Keratinocyte (primary cell): Measurements from ENCODE around the gene WDR35. TPM values are rescaled to one million over a fixed set of nuclear protein-coding genes. Genes with fewer than 3 reads are reported as not detected.

ENCODE experiments used
- DNase-seq: peaks from one replicate; pipeline ENCODE4 v3.0.0-alpha.2; 2011; ENCODE audit warnings: low read depth, missing footprints, low spot score
- FAIRE-seq: peaks from 2 replicates; lab custom pipeline; 2011; peaks lifted over from hg19 to GRCh38; lab: Jason Lieb, UNC
- H2AFZ ChIP-seq: 2 replicates; pipeline ENCODE4 v1.6.0; 2012; ENCODE audit warnings: low read length, control low read depth, inconsistent platforms; ENCODE audit not compliant: control insufficient read depth
- H3K27ac ChIP-seq: 2 replicates; pipeline ENCODE4 v1.5.1; 2011; ENCODE audit warnings: low read length; ENCODE audit not compliant: control insufficient read depth, insufficient read depth
- H3K27me3 ChIP-seq: 3 replicates; pipeline ENCODE4 v1.6.0; 2011; ENCODE audit warnings: low read length; ENCODE audit not compliant: control insufficient read depth, insufficient read depth; ENCODE audit errors: extremely low read depth
- H3K36me3 ChIP-seq, 2 experiments: 2 replicates in 1 of 2; 3 replicates in 1 of 2; pipeline ENCODE4 v1.5.1; 2011; ENCODE audit warnings: low read length in 2 of 2, mild to moderate bottlenecking in 1 of 2; ENCODE audit not compliant: control insufficient read depth in 2 of 2, insufficient read depth in 2 of 2; ENCODE audit errors: extremely low read depth in 1 of 2
- H3K4me1 ChIP-seq: 3 replicates; pipeline ENCODE4 v1.5.1; 2011; ENCODE audit warnings: low read length; ENCODE audit not compliant: control insufficient read depth, insufficient read depth; ENCODE audit errors: extremely low read depth
- H3K4me2 ChIP-seq: 3 replicates; pipeline ENCODE4 v1.6.0; 2011; ENCODE audit warnings: low read depth, low read length; ENCODE audit not compliant: control insufficient read depth, insufficient read depth; ENCODE audit errors: extremely low read depth
- H3K4me3 ChIP-seq, 3 experiments: fragments of 200-600 bp in 1 of 3; sonication (generic) in 1 of 3; 2 replicates in 2 of 3; 3 replicates in 1 of 3; pipeline ENCODE4 v1.5.1; 2011 to 2016; ENCODE audit warnings: low read length in 3 of 3, mild to moderate bottlenecking in 3 of 3, control low read depth in 2 of 3, inconsistent platforms in 1 of 3, low read depth in 1 of 3, mixed read lengths in 1 of 3, mixed run types in 1 of 3, moderate library complexity in 1 of 3; ENCODE audit not compliant: control insufficient read depth in 2 of 3, insufficient read depth in 2 of 3; ENCODE audit errors: extremely low read depth in 1 of 3
- H3K79me2 ChIP-seq: 2 replicates; pipeline ENCODE4 v1.6.0; 2012; ENCODE audit warnings: low read length; ENCODE audit not compliant: control insufficient read depth, insufficient read depth
- H3K9ac ChIP-seq: 3 replicates; pipeline ENCODE4 v1.6.0; 2011; ENCODE audit warnings: low read length; ENCODE audit not compliant: control insufficient read depth, insufficient read depth; ENCODE audit errors: extremely low read depth
- H3K9me1 ChIP-seq: 3 replicates; pipeline ENCODE4 v1.6.0; 2011; ENCODE audit warnings: low read length; ENCODE audit not compliant: control insufficient read depth, insufficient read depth; ENCODE audit errors: extremely low read depth
- H3K9me3 ChIP-seq: 2 replicates; pipeline ENCODE4 v1.5.1; 2012; ENCODE audit warnings: low read depth, low read length; ENCODE audit not compliant: control insufficient read depth
- H4K20me1 ChIP-seq: 3 replicates; pipeline ENCODE4 v1.6.0; 2011; ENCODE audit warnings: low read length; ENCODE audit not compliant: control insufficient read depth, insufficient read depth; ENCODE audit errors: extremely low read depth
- EZH2 ChIP-seq: IDR thresholded peaks from one replicate; pipeline ENCODE4 v1.6.1; 2012; ENCODE audit warnings: inconsistent platforms, mild to moderate bottlenecking, low read length, moderate library complexity
- dilution Hi-C: fragments of 300-500 bp; cut with MboI; formaldehyde crosslinking; loops from one replicate; pipeline ENCODE4 v1.7.0; 2020; ENCODE audit warnings: low sequenced_read_pairs; ENCODE audit not compliant: extremely low pct_ligation_motif_present
- polyA plus RNA-seq, 5 experiments: library from polyadenylated mRNA; depleted of rRNA in 3 of 5; stranded (reverse) in 3 of 5; stranded (forward) in 1 of 5; unstranded in 1 of 5; fragments of >200 nt; gene quantifications; 1 replicate in 1 of 5; 2 replicates in 3 of 5; 3 replicates in 1 of 5; pipeline versions ENCODE4 v1.2.1 to v1.2.3, GENCODE V29; 2011 to 2012; ENCODE audit warnings: missing spikeins in 2 of 5, low read depth in 1 of 5, low replicate concordance in 1 of 5
- TF ChIP-seq, protein P1 (sequence below), 3 experiments: IDR thresholded peaks in 1 of 3; conservative IDR thresholded peaks in 1 of 3; optimal IDR thresholded peaks in 1 of 3; 2 replicates in 2 of 3; 3 replicates in 1 of 3; pipeline versions ENCODE3 to v1.5.1; 2011; ENCODE audit warnings: low read length in 3 of 3, mild to moderate bottlenecking in 3 of 3, moderate library complexity in 2 of 3, control low read depth in 1 of 3, inconsistent platforms in 1 of 3; ENCODE audit not compliant: insufficient read depth in 2 of 3; ENCODE audit errors: extremely low read depth in 1 of 3

WDR35 gene
- polyA plus RNA-seq, 1 donor (not counting 4 experiments of a cell fraction or from before 2014, with no cell fraction given): 8.8 TPM

DNA sequence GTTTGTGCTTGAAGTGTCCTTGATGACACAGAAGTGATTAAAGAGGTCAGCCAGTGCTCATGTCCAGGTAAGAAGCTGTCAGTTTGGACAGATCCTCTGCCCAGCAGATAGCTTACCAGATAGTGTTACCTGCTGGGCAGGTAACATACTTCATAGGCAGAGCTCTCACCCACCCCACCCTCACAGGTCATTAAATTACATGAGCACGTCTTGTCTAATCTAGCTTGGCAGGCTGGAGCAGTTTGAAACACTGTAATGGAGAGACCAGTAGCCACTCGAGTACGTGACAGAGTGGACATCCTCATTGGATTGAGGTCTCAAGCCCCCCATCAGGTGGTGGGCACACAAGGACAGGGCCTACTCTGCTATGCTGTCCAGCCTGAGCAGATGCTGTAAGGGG, 115.2 kb downstream of the WDR35 start:
- no peak overlapping the region for H3K4me3 ChIP-seq
- FAIRE-seq: no peak
- H3K4me1 ChIP-seq: no peaks in the 10 kb centered on the region
- no peak overlapping the region for H2AFZ ChIP-seq
- TF ChIP-seq, protein P1, sequence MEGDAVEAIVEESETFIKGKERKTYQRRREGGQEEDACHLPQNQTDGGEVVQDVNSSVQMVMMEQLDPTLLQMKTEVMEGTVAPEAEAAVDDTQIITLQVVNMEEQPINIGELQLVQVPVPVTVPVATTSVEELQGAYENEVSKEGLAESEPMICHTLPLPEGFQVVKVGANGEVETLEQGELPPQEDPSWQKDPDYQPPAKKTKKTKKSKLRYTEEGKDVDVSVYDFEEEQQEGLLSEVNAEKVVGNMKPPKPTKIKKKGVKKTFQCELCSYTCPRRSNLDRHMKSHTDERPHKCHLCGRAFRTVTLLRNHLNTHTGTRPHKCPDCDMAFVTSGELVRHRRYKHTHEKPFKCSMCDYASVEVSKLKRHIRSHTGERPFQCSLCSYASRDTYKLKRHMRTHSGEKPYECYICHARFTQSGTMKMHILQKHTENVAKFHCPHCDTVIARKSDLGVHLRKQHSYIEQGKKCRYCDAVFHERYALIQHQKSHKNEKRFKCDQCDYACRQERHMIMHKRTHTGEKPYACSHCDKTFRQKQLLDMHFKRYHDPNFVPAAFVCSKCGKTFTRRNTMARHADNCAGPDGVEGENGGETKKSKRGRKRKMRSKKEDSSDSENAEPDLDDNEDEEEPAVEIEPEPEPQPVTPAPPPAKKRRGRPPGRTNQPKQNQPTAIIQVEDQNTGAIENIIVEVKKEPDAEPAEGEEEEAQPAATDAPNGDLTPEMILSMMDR (optimal IDR thresholded peaks at IDR 0.05 in 1 of 3, IDR thresholded peaks at IDR 0.05 in 1 of 3, conservative IDR thresholded peaks at IDR 0.05 in 1 of 3; ENCODE audit: extremely low read depth in 1 of 3, insufficient read depth in 2 of 3, low read length in 3 of 3): no peak
- no peak for TF ChIP-seq EZH2
- no peaks in the 10 kb centered on the region for H4K20me1 ChIP-seq
- dilution Hi-C loops: loop anchor here (25.0 kb wide), 1 partner anchor 512 kb away; the partner anchor contains the start of gene OSR1
- no peak overlapping the region for H3K9ac ChIP-seq
- no peak for DNase-seq
- no peaks in the 10 kb centered on the region for H3K79me2 ChIP-seq
- no peaks in the 10 kb centered on the region for H3K9me1 ChIP-seq
- H3K4me2 ChIP-seq: no peak overlapping the region
- no peaks in the 10 kb centered on the region for H3K36me3 ChIP-seq
- H3K9me3 ChIP-seq: no peaks in the 10 kb centered on the region
- no peak overlapping the region for H3K27ac ChIP-seq
- peaks cover 2% of the 10 kb centered on the region for H3K27me3 ChIP-seq

DNA sequence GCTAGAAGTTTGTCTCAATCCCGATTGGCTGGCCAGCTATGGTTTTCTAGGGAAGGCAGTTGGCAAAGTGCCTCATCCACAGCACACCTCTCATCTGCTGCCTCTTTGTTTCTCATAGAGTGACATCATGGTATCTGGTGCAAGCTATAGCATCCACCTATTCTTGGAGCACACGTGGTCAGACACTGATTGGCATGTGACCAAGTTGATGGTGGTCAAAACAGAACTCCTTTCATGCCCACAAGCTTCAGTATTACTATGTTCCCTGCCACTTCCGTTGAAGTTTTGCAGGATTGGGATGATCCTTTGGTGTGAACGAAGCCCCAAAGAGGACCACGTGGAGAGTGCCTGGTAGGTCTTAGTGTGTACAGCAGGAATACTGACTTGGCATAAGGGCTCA, 116.9 kb downstream of the WDR35 start:
- no peak overlapping the region for H2AFZ ChIP-seq
- DNase-seq (no peak), FAIRE-seq (no peak)
- no peaks in the 10 kb centered on the region for H3K79me2 ChIP-seq
- peaks cover 20% of the 10 kb centered on the region for H3K27me3 ChIP-seq
- no peaks in the 10 kb centered on the region for H4K20me1 ChIP-seq
- no peaks in the 10 kb centered on the region for H3K9me1 ChIP-seq
- no peak overlapping the region for H3K4me3 ChIP-seq
- dilution Hi-C loops: loop anchor here (25.0 kb wide), 1 partner anchor 511 kb away; the partner anchor contains the start of gene OSR1
- H3K4me2 ChIP-seq: no peak overlapping the region
- TF ChIP-seq EZH2: no peak
- TF ChIP-seq, protein P1 (optimal IDR thresholded peaks at IDR 0.05 in 1 of 3, IDR thresholded peaks at IDR 0.05 in 1 of 3, conservative IDR thresholded peaks at IDR 0.05 in 1 of 3; ENCODE audit: extremely low read depth in 1 of 3, insufficient read depth in 2 of 3, low read length in 3 of 3): no peak
- no peak overlapping the region for H3K9ac ChIP-seq
- H3K9me3 ChIP-seq: no peaks in the 10 kb centered on the region
- H3K4me1 ChIP-seq: peaks cover 7% of the 10 kb centered on the region
- no peaks in the 10 kb centered on the region for H3K36me3 ChIP-seq
- H3K27ac ChIP-seq: no peak overlapping the region
